HG03103 (cell line): ENCODE results near the gene ZFP2.
"Not testable (repeated sequence)": the region's sequence is repeated elsewhere in the genome, so short reads cannot be mapped to it uniquely, and the experiment has no call there.

Experiments used
- ATAC-seq: cut with Tn5 transposase; IDR thresholded peaks from one replicate; pipeline ENCODE4 v1.9.1; 2021; ENCODE audit warnings: low read depth; ENCODE audit not compliant: unreplicated experiment

ZFP2 gene

GRCh38 chr5:178895615-178896571 is at the start of gene ZFP2:
Gene ZFP2, plus strand, starts transcription at chr5:178895913. Its CDS starts 35,401 bp downstream, at chr5:178931314.
- ATAC-seq, result no peak

- no peak for ATAC-seq
Observed at GRCh38 chr5:178849316-178849715, 46.4 kb upstream of the ZFP2 start.

GRCh38 chr5:178851951-178852350 is 43.8 kb upstream of the ZFP2 start:
- no peak for ATAC-seq

GRCh38 chr5:178854284-178854683 is 41.4 kb upstream of the ZFP2 start:
- ATAC-seq, result no peak

GRCh38 chr5:178859625-178860521 is 35.8 kb upstream of the ZFP2 start, which contains the start of gene ZNF354B:
Gene ZNF354B, plus strand, starts transcription at chr5:178859953. Its CDS starts 1,095 bp downstream, at chr5:178861048.
- ATAC-seq, result peak; percentile 99

- ATAC-seq, result not testable (repeated sequence)
Observed at GRCh38 chr5:178860615-178861014, 35.1 kb upstream of the ZFP2 start.

GRCh38 chr5:178861627-178862026 is 34.1 kb upstream of the ZFP2 start:
- ATAC-seq, result no peak

GRCh38 chr5:178866946-178867345 is 28.8 kb upstream of the ZFP2 start:
- ATAC-seq, result no peak

- ATAC-seq, result no peak
Observed at GRCh38 chr5:178869577-178869976, 26.1 kb upstream of the ZFP2 start.

GRCh38 chr5:178870411-178870810 is 25.3 kb upstream of the ZFP2 start:
- no peak for ATAC-seq

- ATAC-seq, result no peak
Observed at GRCh38 chr5:178872302-178872701, 23.4 kb upstream of the ZFP2 start.

- not testable (repeated sequence) for ATAC-seq
Observed at GRCh38 chr5:178883115-178883694, 12.5 kb upstream of the ZFP2 start.

- no peak for ATAC-seq
Observed at GRCh38 chr5:178883815-178884430, 11.8 kb upstream of the ZFP2 start.

- no peak for ATAC-seq
Observed at GRCh38 chr5:178899289-178899688, 3.6 kb downstream of the ZFP2 start.

- no peak for ATAC-seq
Observed at GRCh38 chr5:178902849-178903248, 7.1 kb downstream of the ZFP2 start.

- ATAC-seq, result no peak
Observed at GRCh38 chr5:178931846-178932760, 36.4 kb downstream of the ZFP2 start.

- no peak for ATAC-seq
Observed at GRCh38 chr5:178940569-178941360, 45.1 kb downstream of the ZFP2 start, which contains the start of gene ZNF454. Gene ZNF454, plus strand, starts transcription at chr5:178941198. Its CDS starts 1,594 bp downstream, at chr5:178942792.

GRCh38 chr5:178941361-178941760 is 45.6 kb downstream of the ZFP2 start:
- ATAC-seq, result no peak
